GM19397 (cell line): ENCODE data around the gene GALK1.
A peak's percentile ranks its signal among the peaks of the same experiment; 100 is the strongest.
"Not testable (repeated sequence)": the region's sequence is repeated elsewhere in the genome, so short reads cannot be mapped to it uniquely, and the experiment has no call there.

Experiments
- ATAC-seq: cut with Tn5 transposase; IDR thresholded peaks from one replicate; pipeline ENCODE4 v1.9.1; 2021; ENCODE audit warnings: mild to moderate bottlenecking, moderate library complexity; ENCODE audit not compliant: unreplicated experiment

GALK1 gene

DNA sequence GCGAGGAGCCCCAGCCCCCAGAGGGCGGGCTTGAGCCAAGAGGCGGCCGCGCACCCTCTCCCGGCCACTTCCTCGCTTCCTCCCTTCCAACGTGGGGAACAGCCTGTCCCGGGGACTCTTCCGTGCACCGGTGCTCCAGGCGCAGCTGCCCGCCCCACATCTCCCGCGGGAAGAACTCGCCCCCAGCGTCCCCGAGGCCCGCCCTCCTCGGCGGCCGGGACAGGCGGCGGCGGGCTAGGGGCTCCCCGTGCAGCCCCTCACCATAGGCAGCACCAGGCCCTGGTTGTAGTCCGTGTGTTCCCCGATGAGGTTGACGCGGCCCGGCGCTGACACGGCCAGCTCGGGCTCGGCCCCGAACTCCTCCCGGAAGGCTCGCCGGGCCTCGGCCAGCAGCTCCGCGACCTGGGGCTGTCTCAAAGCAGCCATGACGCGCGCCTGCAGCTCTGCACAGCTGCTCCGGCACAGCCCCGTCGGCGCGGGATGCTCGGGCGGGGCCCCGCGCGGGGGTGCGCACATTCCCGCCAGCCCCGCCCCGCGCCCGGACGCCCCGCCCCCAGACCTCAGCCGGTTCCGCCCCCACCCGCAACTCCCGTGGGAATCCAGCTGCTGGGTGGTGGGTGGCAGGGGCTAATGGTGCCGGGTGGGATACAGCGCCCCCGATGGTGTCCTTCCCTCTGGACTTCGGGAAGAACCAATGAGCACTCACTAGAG is at the start of gene GALK1:
Gene GALK1, minus strand, starts transcription at position 482 of the 711 bp plus-strand sequence. Its CDS starts 56 bp downstream, at position 426.
- peak; percentile 59 for ATAC-seq

DNA sequence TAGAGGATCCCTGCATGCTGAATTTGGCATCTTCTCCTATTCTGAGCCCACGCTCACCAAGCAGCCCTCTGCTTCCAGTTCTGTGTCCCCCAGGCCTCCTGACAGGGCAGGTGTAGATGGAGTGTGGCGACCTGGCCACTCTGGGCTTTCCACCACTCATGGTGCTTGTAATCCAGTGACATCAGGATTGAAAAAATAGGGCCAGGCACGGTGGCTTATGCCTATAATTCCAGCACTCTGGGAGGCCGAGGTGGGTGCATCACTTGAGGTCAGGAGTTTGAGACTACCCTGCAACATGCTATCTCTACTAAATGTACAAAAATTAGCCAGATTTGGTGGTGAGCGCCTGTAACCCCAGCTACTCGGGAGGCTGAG is 49.0 kb upstream of the GALK1 start:
- ATAC-seq = no peak

DNA sequence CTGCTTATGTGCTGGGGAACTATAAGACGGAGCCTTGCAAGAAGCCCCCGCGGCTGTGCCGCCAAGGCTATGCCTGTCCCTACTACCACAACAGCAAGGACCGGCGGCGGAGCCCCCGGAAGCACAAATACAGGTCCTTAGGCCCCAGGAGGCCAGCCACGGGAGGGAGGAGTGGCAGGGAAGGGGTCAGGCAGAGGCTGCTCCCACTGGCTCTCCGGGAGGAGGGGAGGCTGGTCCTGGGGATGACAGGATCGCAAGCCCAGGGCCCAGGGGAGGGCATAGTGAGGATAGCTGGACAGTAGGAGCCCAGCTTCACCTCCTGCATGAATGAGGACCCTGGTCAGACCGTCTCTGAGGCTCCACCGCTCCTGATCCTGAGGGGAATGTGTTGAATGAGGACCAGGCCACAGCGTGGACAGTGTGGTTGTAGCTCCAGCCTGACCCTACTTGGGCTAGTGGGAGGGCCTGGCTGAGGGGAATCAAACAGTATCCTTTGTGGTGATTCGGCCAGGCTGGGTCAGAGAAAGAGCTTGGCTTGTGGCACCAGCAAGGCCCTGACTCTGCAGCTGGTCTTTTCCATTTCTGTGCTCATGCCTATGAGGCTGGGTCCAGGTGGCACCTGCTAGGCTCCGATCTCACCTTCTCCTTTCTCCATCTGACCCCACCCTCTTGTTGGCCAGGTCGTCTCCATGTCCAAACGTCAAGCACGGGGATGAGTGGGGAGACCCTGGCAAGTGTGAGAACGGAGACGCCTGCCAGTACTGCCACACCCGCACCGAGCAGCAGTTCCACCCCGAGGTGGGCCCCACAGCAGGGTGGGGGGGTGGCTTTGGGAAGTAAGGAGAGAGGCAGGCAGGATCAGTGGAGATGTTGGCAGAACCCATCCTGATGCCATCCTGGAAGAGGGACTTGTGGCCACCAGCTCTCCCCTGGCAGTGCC is 48.4 kb upstream of the GALK1 start:
- no peak for ATAC-seq

DNA sequence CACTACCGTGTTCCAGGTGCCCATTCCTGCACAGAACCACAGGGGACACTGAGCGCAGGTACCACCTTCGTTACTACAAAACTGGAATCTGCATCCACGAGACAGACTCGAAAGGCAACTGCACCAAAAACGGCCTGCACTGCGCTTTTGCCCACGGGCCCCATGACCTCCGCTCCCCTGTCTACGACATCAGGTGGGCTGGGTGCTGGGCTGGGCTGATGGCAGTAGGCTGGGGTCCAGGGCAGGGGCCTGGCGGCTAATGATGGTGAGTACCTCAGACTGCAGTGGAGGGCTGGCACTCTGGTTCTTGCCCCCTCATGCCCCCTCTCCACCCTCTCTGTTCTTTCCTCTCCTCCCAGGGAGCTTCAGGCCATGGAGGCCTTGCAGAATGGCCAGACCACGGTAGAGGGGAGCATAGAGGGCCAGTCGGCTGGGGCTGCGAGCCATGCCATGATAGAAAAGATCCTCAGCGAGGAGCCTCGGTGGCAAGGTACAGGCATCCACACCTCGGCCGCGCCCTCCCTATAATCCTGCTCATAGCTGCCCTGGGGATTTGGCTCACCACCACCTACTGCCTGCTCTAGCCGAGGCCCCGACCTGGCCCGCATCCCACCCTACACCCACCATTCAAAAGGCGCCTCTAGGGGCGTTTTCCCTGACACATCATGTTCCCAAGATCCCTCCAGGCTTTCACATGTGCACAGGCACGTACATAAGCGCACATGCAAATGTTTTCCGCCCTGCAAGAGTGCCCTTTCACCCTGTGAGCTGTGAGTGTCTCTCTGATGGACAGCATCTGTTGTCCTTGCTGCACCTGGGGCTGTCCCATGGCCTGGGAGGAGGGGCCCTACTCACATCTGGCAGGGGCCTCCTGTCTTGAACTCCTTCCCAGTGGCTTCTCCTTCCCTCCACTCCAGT is 47.4 kb upstream of the GALK1 start:
- no peak for ATAC-seq

DNA sequence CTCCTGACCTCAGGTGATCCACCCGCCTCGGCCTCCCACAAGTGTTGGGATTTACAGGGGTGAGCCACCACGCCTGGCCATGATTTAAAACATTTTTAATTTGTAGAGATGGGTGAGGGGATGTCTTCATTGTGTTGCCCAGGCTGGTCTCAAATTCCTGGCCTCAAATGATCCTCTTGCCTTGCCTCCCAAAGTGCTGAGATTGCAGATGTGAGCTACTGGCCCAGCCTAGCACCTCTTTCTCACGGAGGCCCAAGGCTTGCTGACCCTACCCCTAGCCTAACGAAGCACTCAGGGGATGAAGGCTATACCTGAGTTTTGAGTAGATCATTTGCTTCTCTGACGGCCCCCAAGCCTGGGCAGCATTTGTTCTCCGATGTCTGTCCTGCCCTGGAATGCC is 46.2 kb upstream of the GALK1 start:
- no peak for ATAC-seq

DNA sequence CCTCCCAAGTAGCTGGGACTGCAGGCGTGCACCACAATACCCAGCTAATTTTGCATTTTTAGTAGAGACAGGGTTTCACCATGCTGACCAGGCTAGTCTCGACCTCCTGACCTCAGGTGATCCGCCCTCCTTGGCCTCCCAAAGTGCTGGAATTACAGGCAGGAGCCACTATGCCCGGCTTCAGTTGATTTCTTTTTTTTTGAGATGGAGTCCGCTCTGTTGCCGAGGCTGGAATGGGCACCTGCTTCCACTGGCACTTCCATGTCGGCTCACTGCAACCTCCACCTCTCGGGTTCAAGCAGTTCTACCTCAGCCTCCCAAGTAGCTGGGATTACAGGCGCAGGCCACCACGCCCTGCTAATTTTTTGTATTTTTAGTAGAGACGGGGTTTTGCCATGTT is 45.8 kb upstream of the GALK1 start:
- ATAC-seq = not testable (repeated sequence)

DNA sequence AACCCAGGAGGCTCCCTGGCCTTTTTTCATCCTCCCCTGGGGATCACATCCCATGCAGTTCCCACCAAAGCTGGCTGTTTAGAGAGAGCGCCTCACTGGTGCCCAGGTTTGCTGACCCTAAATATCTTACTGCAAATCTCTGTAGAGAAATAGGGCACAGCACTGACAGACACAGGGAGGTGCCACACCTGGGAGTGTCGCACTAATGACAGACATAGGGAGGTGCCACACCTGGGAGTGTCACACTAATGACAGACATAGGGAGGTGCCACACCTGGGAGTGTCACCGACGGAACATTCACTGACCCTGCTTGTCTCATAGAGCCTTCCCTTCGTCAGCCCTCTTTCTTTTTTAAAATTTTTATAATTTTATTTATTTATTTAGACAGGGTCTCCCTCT is 45.2 kb upstream of the GALK1 start:
- no peak for ATAC-seq

DNA sequence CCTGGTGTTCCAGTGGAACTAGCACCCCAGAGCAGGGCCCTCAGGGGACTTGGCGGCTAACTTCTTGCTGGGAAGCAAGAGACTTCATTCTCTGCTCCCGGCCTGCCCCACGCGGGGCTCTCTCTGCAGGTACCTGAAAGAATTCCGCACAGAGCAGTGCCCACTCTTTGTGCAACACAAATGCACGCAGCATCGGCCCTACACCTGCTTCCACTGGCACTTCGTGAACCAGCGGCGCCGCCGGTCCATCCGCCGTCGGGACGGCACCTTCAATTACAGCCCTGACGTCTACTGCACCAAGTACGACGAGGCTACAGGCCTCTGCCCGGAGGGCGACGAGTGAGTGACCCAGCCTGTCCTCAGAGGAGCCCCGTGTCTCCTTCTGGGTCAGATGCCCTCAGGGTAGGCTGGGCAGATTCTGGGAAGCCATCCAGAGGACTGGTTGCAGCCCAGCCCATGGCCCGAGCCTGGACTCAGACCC is 44.7 kb upstream of the GALK1 start:
- ATAC-seq = no peak

DNA sequence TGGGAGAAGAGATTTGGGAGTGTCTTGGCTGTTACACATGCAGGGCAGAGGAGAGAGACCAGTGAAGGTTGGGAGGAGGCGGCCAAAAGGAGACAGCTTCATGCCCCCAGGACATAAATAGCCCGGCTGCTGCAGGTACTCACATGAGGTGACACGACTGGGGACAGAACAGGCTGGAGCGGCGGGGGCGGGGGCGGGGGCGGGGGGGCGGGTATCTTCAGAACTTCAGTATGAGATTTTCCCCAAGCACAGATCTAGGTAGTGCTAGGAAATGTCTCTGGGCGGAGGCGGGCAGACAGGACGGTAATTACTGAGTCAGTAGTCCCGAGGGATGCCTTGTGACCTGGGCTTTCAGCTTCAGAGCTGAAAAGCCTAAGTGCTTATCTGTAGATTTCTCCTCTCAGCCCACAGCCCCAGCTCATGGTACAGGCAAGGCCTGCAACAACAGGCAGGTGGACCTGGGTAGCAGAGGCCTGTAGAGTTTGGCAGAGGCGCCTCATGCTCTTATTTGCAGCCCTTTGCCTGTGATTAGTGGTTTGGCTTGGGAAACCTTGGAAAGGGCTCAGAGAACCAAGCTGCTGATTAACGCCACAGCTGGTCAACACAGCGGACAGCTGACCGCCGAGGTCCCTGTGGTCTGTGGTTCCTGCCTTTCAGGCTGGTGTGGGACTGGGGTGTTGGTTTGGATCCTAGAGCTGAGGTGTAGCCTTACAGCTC is 44.1 kb upstream of the GALK1 start:
- no peak for ATAC-seq

DNA sequence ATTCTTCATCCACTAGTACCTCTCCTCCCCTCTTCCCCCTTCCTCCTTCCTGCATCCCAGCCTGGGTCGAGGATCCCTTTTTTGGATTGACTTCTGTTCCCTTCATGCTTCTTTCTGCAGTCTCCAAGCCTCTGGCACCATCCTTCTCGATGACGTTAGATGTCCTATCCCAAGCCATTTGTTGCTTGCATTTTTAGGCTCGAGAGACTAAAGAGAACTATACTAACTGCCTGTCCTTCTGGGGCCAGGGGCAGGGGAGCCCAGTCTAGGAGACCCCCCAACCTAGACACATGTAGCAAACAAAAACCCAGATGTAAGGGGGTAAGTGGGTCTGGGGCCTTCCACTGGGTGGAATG is 43.5 kb upstream of the GALK1 start:
- no peak for ATAC-seq

DNA sequence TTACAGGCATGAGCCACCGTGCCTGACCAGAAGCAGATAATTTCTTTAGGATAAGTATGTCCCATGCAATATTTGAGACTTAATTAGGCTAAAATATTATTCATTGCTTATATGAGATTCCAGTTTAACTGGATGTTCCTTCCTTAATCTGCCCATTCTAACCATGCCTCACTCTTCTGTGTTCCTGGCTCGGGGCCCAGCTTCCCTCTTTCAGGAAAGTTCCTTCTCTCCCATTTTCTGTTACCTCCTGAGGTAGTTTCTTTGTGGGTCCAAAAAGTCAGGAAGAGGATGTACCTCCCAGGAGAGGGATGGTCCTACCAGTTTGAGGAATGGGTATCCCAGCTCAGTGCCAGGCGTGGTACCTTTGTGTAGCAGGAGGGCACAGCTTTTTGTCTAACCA is 42.9 kb upstream of the GALK1 start:
- ATAC-seq = no peak

DNA sequence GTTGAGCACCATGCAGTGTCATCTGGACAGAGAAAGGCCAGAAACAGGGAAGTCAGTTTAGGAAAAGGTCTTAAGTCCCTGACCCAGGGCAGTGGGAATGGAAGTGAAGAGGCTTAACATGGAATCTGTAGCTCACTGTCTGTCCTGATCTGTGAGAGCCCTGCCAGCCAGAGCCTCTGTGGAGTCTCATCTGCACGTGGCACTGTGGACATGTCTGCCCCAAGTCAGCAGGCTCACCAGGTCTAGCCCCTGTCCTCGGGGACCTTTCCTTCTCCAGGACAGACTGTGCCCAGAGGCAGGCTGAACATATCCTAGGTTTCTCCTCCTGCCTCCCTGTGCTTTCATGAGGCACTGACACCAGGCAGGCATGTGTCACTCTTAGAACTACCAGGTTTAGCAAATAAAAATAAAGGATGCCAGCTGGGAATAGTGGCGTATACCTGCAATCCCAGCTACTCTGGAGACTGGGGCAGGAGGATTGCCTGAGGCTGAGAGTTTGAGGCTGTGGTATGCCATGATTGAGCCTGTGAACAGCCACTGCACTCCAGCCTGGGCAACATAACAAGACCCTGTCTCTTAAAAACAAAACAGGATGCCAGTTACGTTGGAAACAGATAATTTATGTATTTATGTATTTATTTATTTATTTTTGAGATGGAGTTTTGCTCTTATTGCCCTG is 42.0 kb upstream of the GALK1 start:
- no peak for ATAC-seq

DNA sequence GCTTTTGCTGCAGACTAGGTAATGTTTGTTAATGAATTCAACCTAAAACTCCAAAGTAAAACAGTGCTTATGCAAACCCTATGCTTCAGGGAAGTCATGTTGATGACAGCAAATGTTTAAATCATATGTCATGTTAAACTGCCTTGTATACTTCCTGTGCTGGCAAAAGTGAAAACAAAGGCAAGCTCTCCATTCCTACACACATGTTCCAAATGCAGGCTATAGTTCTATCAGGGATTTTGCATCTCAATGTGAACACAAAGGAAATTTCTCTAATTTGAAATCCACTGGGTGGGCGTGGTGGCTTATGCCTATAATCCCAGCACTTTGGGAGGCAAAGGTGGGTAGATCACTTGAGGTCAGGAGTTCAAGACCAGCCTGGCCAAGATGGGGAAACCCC is 38.9 kb upstream of the GALK1 start:
- ATAC-seq = no peak

DNA sequence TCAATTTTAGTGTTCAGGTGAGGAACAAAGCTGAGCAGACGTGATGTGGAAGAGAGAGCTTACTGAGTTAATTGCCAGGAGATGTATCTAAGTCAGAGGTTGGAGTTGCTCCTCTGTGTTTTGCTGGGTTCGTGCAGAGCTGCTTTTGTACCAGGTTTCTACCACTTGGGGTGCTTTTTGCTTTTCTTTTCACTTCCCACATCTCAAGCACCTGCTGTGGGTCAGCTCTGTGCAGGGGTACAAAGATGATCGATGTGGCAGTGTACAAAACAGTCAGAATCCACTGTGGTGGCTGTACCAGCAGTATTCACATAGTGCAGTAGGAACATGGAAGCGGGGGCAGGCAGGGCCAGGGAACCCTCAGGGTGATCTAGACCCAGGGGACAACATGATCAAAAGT is 34.4 kb upstream of the GALK1 start:
- ATAC-seq = no peak

DNA sequence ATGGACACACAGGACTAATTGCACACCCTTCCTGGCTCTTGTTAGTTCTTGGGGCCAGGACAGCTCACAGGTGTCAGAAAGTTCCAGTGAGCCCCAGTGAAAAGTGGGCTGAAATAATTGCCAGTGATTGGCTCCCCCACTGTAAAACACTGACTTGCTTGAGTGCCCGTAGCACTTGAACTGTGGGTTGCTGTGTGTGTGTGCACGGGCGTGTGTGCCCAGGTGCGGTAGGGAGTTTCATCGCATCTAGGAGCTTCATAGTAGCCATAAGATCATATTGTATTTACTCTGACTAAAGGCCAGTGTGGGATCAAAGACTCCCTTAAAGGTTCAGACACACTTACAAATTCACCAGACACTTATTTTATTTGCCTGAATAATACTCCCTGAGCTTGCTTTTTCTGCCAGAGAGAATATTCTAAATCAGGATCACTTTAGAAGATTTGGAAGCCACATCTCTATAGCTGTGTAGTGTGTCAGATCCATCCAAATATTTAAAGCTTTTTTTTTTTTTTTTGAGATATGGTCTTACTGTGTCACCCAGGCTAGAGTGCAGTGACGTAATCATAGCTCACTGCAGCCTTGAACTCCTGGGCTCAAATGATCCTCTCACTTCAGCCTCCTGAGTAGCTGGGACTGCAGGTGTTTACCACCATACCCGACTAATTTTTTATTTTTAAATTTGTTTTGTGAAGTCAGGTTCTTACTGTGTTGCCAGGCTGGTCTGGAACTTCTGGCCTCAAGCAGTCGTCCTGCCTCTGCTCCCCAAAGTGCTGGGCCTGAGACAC is 31.0 kb upstream of the GALK1 start:
- ATAC-seq = no peak

DNA sequence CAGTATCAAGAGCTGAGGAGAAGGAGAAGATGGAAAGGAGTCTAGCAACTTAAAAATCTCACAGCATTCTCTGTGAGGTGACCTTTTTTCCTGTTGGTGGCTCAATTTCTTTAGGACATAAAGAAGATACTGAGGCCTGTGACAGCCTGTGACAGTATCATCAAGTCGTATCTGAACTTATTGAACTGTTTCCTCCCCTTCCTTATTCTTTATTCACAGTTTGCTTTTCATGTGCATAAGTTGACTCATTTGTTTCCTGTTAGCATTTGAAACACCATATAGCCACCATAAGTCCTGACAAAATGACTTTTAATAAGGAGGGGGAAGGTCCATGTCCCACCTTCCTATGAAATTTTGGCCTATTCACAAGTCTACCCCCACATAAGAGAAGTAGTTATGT is 28.5 kb upstream of the GALK1 start:
- ATAC-seq = no peak

DNA sequence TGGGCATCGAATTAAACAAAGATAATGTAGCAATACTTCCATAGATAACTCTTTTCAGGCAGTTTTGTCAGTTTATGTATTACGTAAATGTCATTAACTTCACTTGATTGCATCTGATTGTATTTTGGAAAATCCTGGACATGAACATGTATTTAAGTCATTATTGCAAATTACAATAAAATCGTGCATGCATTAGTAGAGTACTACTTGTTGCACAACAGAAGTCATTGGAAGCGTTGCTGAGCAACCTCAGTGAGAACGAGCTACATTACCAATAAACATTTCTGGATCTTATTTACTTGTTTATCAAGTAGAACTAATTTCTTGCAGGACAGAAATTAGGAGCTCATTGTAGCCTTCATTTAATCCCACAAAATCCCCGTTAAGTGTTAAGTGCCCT is 26.3 kb upstream of the GALK1 start:
- no peak for ATAC-seq

DNA sequence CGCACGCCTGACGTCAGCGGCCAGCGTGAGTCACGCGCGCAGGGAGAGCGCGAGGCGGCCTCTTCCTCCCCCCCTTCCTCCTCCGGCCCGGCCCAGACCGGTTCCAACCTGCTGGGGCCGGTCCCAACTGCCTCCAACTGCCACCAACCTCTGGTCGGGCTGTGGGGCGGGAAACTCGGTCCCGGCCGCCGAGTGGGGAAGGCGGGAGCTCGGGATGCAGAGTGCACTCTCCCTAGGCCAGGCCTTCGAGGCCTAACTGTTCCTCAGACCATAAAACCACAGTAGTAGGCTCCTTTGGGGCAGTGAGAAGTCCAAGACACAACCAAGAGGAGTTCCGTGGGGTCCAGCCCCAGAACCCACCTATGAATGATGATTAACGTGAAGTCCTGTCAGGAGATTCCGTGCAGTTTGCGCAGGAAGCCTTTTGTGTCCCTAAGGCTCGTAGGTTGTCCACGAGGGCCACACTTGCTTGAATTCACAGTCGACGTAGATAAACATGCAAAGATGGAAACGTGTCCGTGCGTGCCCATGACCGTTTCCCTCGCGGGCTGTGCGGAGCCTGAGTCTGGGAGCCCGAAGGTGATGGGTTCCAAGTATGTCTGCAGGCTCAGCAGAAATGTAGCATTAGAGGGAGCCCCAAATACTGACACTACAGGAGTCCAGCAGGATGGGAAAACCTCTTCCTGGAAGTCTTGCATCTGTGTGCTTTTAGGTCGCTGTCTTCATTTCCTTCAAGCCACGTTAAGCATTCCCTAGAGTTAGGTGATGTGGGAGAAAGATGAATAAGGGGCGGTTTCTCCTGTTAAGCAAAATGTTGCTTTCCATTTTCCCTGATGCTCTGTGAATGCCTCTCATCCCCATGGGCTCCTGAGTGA is 20.3 kb upstream of the GALK1 start:
- ATAC-seq = peak; percentile 67
